Kidney (tissue), 14 donors: ENCODE results near the gene FBLN5. TPM values are rescaled to one million over a fixed set of nuclear protein-coding genes. Genes with fewer than 3 reads are reported as not detected.

Experiments
- DNase-seq, 5 donors: peaks; one replicate each; pipeline ENCODE4 v3.0.0-alpha.2; 2013 to 2020
- FAIRE-seq: peaks from 2 replicates; lab custom pipeline; 2012; peaks lifted over from hg19 to GRCh38; lab: Jason Lieb, UNC
- H3K27ac ChIP-seq, 2 donors: one replicate each; pipeline ENCODE4 v1.7.0; 2013; ENCODE audit warnings: low read depth in 2 of 2, low read length in 2 of 2, inconsistent platforms in 1 of 2
- H3K27me3 ChIP-seq: one replicate; pipeline ENCODE4 v1.7.1; 2013; ENCODE audit warnings: low read length, inconsistent platforms; ENCODE audit not compliant: control insufficient read depth, insufficient read depth
- H3K36me3 ChIP-seq, 3 donors: one replicate each; pipeline versions ENCODE4 v1.7.0 to v1.7.1; 2013; ENCODE audit warnings: low read length in 3 of 3, control low read depth in 1 of 3, inconsistent platforms in 1 of 3; ENCODE audit not compliant: insufficient read depth in 3 of 3, control insufficient read depth in 2 of 3
- H3K4me1 ChIP-seq, 3 donors: one replicate each; pipeline versions ENCODE4 v1.7.0 to v1.7.1; 2013; ENCODE audit warnings: low read length in 3 of 3, inconsistent platforms in 1 of 3, low read depth in 1 of 3; ENCODE audit not compliant: control insufficient read depth in 2 of 3, insufficient read depth in 2 of 3
- H3K4me3 ChIP-seq, 3 donors: one replicate each; pipeline versions ENCODE4 v1.7.0 to v1.8.1; 2013; ENCODE audit warnings: low read length in 3 of 3, control low read depth in 1 of 3, inconsistent platforms in 1 of 3
- H3K9ac ChIP-seq, 3 donors: one replicate each; pipeline versions ENCODE4 v1.7.0 to v1.7.1; 2013; ENCODE audit warnings: low read length in 3 of 3, control low read depth in 1 of 3, inconsistent platforms in 1 of 3
- H3K9me3 ChIP-seq, 3 donors: one replicate each; pipeline versions ENCODE4 v1.7.0 to v1.7.1; 2013; ENCODE audit warnings: low read length in 3 of 3, control low read depth in 1 of 3, inconsistent platforms in 1 of 3; ENCODE audit not compliant: control insufficient read depth in 2 of 3, insufficient read depth in 1 of 3
- intact Hi-C: fragments of 100-400 bp; cut with DNase I; formaldehyde crosslinking; loops from one replicate; pipeline ENCODE4 v1.11.1; 2022
- polyA plus RNA-seq: library from polyadenylated mRNA; stranded (reverse); fragments of 350-450 nt; fragmentation: Illumina TruSeq; extraction: RNeasy Lipid Tissue Mini Kit (QIAGEN cat#74804); gene quantifications from one replicate; pipeline ENCODE4 v1.2.3, GENCODE V29; 2014; ENCODE audit warnings: low read depth, low replicate concordance; ENCODE audit not compliant: insufficient read depth
- total RNA-seq: library from RNA; stranded (reverse); fragmentation: NEBNext Ultra II Directional; extraction: Animal tissue kit (Norgen Biotek cat#: 25700); gene quantifications from one replicate; pipeline ENCODE4 v1.2.1, GENCODE V29; 2021
- TF ChIP-seq, protein P1 (sequence below): IDR thresholded peaks from 3 replicates; pipeline ENCODE4 v1.5.1; 2012; ENCODE audit warnings: mild to moderate bottlenecking, moderate library complexity, borderline replicate concordance; ENCODE audit not compliant: insufficient read depth; ENCODE audit errors: extremely low read depth
- donor health status: control.
- donor health status: control.
- donor health status: control.
- donor health status: control.
- donor health status: control.
- donor health status: DM: yes; HTN: yes; CAD: no.
- donor health status: Normal renal cell carcinoma (clear cell type).

FBLN5 gene
- total and polyA plus RNA-seq, 2 donors from 2014 or later = 75.2 to 99.0 TPM

DNA sequence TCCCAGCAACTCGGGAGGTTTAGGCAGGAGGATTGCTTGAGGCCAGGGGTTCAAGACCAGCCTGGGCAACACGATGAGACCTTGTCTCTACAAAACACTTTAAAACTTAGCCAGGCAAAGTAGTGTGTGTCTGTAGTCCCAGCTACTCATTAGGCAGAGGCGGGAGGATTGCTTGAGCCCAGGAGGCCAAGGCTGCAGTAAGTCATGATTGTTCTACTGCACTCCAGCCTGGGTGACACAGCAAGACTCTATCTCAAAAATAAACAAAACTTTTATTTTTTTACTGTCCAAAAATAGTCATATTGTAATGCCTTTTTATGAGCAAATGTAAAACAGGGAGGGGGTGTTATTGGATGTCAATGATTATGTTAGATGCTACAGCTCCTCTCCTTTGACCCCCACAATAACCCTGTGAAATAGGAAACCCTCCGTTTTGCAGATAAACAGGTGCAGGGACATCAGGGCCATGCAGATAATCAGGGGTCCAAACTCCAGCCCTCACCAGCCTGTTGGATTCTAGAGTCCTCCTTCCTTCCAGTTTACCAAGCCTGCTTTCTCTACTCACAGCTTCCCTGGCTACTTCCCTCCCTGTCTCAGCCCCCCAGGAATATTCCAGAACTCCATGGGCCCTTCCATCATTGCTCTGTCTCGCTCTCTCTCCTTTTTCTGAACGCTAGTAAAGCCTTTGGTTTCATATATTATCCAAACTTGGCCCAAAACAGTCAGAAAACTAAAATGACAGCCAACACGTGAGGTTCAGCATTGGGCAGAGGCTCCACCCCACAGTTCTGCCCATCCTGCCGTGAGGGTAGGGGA is 5.9 kb upstream of the FBLN5 start:
- no peak for FAIRE-seq

DNA sequence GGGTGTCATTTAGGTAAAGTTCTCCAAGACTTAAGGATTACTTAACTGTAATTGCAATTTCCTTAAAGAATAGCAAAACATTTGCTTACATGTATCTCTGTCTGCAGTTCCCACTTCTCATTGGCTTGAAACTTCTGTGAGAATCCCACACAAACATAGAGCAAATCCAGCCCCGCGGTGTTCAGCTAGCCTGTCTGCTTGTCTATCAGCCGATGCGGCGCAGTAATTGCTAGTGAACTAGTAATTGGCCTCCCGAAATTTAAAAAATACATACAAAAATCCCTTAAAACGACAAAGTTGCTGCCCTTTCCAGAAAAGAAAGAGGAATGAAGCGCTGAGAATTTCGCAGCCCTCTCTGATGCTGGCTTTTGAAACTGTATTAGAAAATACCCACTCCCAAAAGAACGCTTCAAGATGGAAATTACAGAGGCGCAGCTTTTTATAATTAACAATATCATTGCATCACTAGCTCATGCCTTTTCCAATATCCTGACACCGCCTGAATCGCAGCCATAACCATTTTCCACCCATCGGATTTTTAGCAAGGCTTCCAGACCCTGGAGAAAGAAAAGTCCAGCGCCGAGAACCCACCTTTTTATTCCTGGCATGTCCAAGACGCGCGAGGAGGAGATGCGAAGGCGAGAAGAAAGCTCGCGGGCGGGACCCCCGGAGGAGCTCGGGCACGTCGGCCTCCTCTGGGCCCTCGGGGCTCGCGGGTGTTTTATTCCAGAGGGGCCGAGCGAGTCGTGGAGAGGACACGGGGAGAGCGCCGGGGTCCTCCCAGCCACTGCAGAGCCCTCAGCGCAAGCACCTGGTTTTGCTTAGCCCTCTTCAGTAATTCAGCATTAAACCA is 646 bp downstream of the FBLN5 start:
- H3K36me3 ChIP-seq = no peaks in the 10 kb centered on the region
- no peak for FAIRE-seq
- peak in 2 of 5 donors; percentile 21 to 53 for DNase-seq
- H3K27me3 ChIP-seq = no peaks in the 10 kb centered on the region
- H3K4me1 ChIP-seq = peaks cover 2 to 4% (median 3%) of the 10 kb centered on the region in 3 donors
- peak overlapping the region; percentile 30 to 75 (median 69) for H3K9ac ChIP-seq
- peak overlapping the region in 1 of 2 donors; percentile 36 for H3K27ac ChIP-seq
- H3K4me3 ChIP-seq = peak overlapping the region; percentile 74 to 81 (median 81)
- H3K9me3 ChIP-seq = no peaks in the 10 kb centered on the region
- TF ChIP-seq, protein P1, sequence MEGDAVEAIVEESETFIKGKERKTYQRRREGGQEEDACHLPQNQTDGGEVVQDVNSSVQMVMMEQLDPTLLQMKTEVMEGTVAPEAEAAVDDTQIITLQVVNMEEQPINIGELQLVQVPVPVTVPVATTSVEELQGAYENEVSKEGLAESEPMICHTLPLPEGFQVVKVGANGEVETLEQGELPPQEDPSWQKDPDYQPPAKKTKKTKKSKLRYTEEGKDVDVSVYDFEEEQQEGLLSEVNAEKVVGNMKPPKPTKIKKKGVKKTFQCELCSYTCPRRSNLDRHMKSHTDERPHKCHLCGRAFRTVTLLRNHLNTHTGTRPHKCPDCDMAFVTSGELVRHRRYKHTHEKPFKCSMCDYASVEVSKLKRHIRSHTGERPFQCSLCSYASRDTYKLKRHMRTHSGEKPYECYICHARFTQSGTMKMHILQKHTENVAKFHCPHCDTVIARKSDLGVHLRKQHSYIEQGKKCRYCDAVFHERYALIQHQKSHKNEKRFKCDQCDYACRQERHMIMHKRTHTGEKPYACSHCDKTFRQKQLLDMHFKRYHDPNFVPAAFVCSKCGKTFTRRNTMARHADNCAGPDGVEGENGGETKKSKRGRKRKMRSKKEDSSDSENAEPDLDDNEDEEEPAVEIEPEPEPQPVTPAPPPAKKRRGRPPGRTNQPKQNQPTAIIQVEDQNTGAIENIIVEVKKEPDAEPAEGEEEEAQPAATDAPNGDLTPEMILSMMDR = no peak
- intact Hi-C loops = no loop called here

More for the DNA sequence above, 5.9 kb upstream of the FBLN5 start:
- H3K9me3 ChIP-seq = no peaks in the 10 kb centered on the region
- no peak overlapping the region for H3K9ac ChIP-seq
- H3K4me3 ChIP-seq = no peak overlapping the region
- intact Hi-C loops = no loop called here
- H3K27me3 ChIP-seq = no peaks in the 10 kb centered on the region
- DNase-seq = peak in 1 of 5 donors; percentile 66
- TF ChIP-seq, protein P1 = no peak
- no peak overlapping the region for H3K27ac ChIP-seq
- H3K36me3 ChIP-seq = no peaks in the 10 kb centered on the region
- H3K4me1 ChIP-seq = no peaks in the 10 kb centered on the region

DNA sequence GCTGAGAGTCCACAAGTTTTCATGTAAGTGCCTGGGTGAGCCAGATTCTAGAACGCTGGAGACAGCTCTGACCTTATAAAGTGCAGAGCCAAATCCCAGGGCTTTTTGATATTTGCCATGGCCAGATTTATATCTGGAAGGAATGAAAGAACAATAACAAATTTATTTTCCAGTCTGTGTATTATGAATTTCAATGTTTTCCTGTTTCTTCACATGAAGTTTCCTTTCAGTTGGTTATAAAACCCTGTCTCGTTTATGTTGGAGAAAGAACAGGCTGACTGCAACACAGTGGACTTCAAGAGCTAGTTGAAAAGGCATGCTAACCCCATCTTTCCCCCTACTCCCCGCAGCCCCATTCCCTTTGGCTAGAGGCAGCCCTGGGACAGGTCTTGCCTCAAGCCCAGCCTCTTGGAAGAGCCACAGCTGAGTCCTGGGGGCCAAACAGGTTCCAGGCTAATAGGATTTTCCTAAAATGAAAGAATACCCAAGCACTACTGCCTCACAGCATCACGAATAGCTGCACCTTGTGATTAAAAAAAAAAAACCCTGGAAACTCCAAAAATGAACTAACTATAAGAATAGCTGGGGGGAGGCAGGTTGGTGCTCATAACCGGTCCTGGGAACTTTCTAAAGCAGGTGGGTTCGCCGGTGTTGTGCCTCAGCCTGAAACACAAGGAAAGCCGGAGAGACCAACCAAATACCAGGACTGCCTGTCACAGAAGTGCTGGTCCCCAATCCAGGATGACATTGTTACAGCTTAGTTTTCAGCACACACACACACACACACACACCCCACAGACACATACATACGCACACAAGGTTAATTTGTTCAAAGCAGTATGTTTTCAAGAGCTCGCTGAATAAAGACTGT is 1.5 kb downstream of the FBLN5 start:
- no peak for DNase-seq
- TF ChIP-seq, protein P1 = no peak
- H3K4me1 ChIP-seq = peaks cover 2 to 4% (median 3%) of the 10 kb centered on the region in 3 donors
- H3K27ac ChIP-seq = no peak overlapping the region
- H3K9me3 ChIP-seq = no peaks in the 10 kb centered on the region
- no peaks in the 10 kb centered on the region for H3K27me3 ChIP-seq
- FAIRE-seq = no peak
- intact Hi-C loops = no loop called here
- H3K9ac ChIP-seq = peak overlapping the region; percentile 2 to 69 (median 33)
- peak overlapping the region; percentile 74 to 81 (median 81) for H3K4me3 ChIP-seq
- no peaks in the 10 kb centered on the region for H3K36me3 ChIP-seq
